ENCODE data around the gene ADGRF3.
"Not testable (repeated sequence)": the region's sequence is repeated elsewhere in the genome, so short reads cannot be mapped to it uniquely, and the experiment has no call there.

ADGRF3 gene

GRCh38 chr2:26283606-26284005 is 63.0 kb downstream of the ADGRF3 start:
- in situ Hi-C loops (cut with MboI; ENCODE audit: low sequenced_read_pairs) = no loop called here

GRCh38 chr2:26281226-26281625 is 65.4 kb downstream of the ADGRF3 start:
- in situ Hi-C loops (cut with MboI; ENCODE audit: low sequenced_read_pairs) = no loop called here

- in situ Hi-C loops (cut with MboI; ENCODE audit: low sequenced_read_pairs) = no loop called here
Measured at GRCh38 chr2:26279886-26280285, 66.7 kb downstream of the ADGRF3 start.

GRCh38 chr2:26276484-26277227 is 69.9 kb downstream of the ADGRF3 start:
- in situ Hi-C loops (cut with MboI; ENCODE audit: low sequenced_read_pairs) = no loop called here

GRCh38 chr2:26274058-26274613 is 72.5 kb downstream of the ADGRF3 start:
- in situ Hi-C loops (cut with MboI; ENCODE audit: low sequenced_read_pairs) = no loop called here

GRCh38 chr2:26273501-26273900 is 73.1 kb downstream of the ADGRF3 start:
- in situ Hi-C loops (cut with MboI; ENCODE audit: low sequenced_read_pairs) = no loop called here

- in situ Hi-C loops (cut with MboI; ENCODE audit: low sequenced_read_pairs) = no loop called here
Measured at GRCh38 chr2:26270373-26270772, 76.2 kb downstream of the ADGRF3 start.

GRCh38 chr2:26269571-26270158 is 76.9 kb downstream of the ADGRF3 start:
- in situ Hi-C loops (cut with MboI; ENCODE audit: low sequenced_read_pairs) = no loop called here

- in situ Hi-C loops (cut with MboI; ENCODE audit: low sequenced_read_pairs) = not testable (repeated sequence)
Measured at GRCh38 chr2:26268670-26269385, 77.8 kb downstream of the ADGRF3 start.

GRCh38 chr2:26268213-26268612 is 78.4 kb downstream of the ADGRF3 start:
- in situ Hi-C loops (cut with MboI; ENCODE audit: low sequenced_read_pairs) = no loop called here

GRCh38 chr2:26258836-26259235 is 87.8 kb downstream of the ADGRF3 start:
- in situ Hi-C loops (cut with MboI; ENCODE audit: low sequenced_read_pairs) = not testable (repeated sequence)

All from HL-60/S4 (cell line).